HepG2 (cell line): ENCODE measurements around the gene CFAP221. TPM values are rescaled to one million over a fixed set of nuclear protein-coding genes. Genes with fewer than 3 reads are reported as not detected.

Experiments
- ATF6 ChIP-seq: sonication (generic); formaldehyde crosslinking; conservative IDR thresholded peaks from 2 replicates; pipeline ENCODE4 v1.4.0; 2020; ENCODE audit warnings: missing genetic modification reagents
- CHD2 ChIP-seq: IDR thresholded peaks from 2 replicates; pipeline ENCODE4 v1.6.1; 2011; ENCODE audit warnings: low read depth, low read length, improper control_type of control experiment
- CREB3 ChIP-seq: sonication (generic); formaldehyde crosslinking; IDR thresholded peaks from 2 replicates; pipeline ENCODE4 v1.5.0; 2020; ENCODE audit warnings: missing genetic modification reagents
- FOXC1 ChIP-seq: sonication (generic); formaldehyde crosslinking; IDR thresholded peaks from 2 replicates; pipeline ENCODE4 v1.8.0; 2022; ENCODE audit warnings: mild to moderate bottlenecking, missing genetic modification reagents, borderline replicate concordance
- ISL2 ChIP-seq: sonication (generic); formaldehyde crosslinking; IDR thresholded peaks from 2 replicates; pipeline ENCODE4 v1.5.0; 2020; ENCODE audit warnings: missing genetic modification reagents
- MTERF4 ChIP-seq: sonication (generic); formaldehyde crosslinking; IDR thresholded peaks from 2 replicates; pipeline ENCODE4 v1.8.0; 2023; ENCODE audit warnings: mild to moderate bottlenecking, missing genetic modification reagents
- MYC ChIP-seq: sonication (generic); formaldehyde crosslinking; IDR thresholded peaks from 2 replicates; pipeline ENCODE4 v1.9.0; 2021; ENCODE audit warnings: missing genetic modification reagents, borderline replicate concordance
- POGZ ChIP-seq: sonication (generic); formaldehyde crosslinking; IDR thresholded peaks from 2 replicates; pipeline ENCODE4 v1.4.0; 2020; ENCODE audit warnings: mild to moderate bottlenecking, missing genetic modification reagents
- REXO4 ChIP-seq: sonication (generic); formaldehyde crosslinking; IDR thresholded peaks from 2 replicates; pipeline ENCODE4 v1.8.0; 2022; ENCODE audit warnings: missing genetic modification reagents, mild to moderate bottlenecking, borderline replicate concordance
- THRA ChIP-seq: sonication (generic); formaldehyde crosslinking; IDR thresholded peaks from 2 replicates; pipeline ENCODE4 v1.4.0; 2020; ENCODE audit warnings: missing genetic modification reagents, borderline replicate concordance
- polyA plus RNA-seq, 8 experiments: library from polyadenylated mRNA; depleted of rRNA in 3 of 8; stranded (reverse) in 7 of 8; unstranded in 1 of 8; fragments of >200 nt; fragmentation: Illumina TruSeq in 4 of 8; extraction: Trizol in 4 of 8; gene quantifications; 2 replicates each; pipeline versions ENCODE4 v1.2.1 to v1.2.3, GENCODE V29; 2011 to 2016; ENCODE audit warnings: low read depth in 4 of 8, missing spikeins in 1 of 8, mixed read lengths in 1 of 8; ENCODE audit not compliant: insufficient read depth in 1 of 8
- total RNA-seq, 5 experiments: library from RNA; depleted of rRNA; stranded (reverse); fragments of >200 nt; fragmentation: Illumina TruSeq; extraction: Trizol; gene quantifications; 2 replicates each; pipeline ENCODE4 v1.2.3, GENCODE V29; 2016; ENCODE audit warnings: low read depth in 1 of 5

Gene CFAP221
- total and polyA plus RNA-seq, 2 of the 13 experiments (the other 11 are each of a cell fraction or from before 2014, with no cell fraction given), result not detected

- TF ChIP-seq POGZ (CRISPR knock-in tag) (no peak), CHD2 (no peak), FOXC1 (CRISPR knock-in tag) (no peak), ISL2 (CRISPR knock-in tag) (no peak), MTERF4 (CRISPR knock-in tag) (no peak), ATF6 (CRISPR knock-in tag) (no peak), THRA (CRISPR knock-in tag) (no peak), REXO4 (no peak), CREB3 (CRISPR knock-in tag) (no peak), MYC (CRISPR knock-in tag) (no peak)
These were observed 156.6 kb downstream of the CFAP221 start (continued) for GRCh38 chr2:119700866-119701265.
